ENCODE results near the gene PPP2R5E. TPM values are rescaled to one million over a fixed set of nuclear protein-coding genes. Genes with fewer than 3 reads are reported as not detected.

The PPP2R5E gene
- total and polyA plus RNA-seq, 2 of the 8 experiments (the other 6 are each of a cell fraction or from before 2014, with no cell fraction given): 6.8 to 64.6 TPM

DNA sequence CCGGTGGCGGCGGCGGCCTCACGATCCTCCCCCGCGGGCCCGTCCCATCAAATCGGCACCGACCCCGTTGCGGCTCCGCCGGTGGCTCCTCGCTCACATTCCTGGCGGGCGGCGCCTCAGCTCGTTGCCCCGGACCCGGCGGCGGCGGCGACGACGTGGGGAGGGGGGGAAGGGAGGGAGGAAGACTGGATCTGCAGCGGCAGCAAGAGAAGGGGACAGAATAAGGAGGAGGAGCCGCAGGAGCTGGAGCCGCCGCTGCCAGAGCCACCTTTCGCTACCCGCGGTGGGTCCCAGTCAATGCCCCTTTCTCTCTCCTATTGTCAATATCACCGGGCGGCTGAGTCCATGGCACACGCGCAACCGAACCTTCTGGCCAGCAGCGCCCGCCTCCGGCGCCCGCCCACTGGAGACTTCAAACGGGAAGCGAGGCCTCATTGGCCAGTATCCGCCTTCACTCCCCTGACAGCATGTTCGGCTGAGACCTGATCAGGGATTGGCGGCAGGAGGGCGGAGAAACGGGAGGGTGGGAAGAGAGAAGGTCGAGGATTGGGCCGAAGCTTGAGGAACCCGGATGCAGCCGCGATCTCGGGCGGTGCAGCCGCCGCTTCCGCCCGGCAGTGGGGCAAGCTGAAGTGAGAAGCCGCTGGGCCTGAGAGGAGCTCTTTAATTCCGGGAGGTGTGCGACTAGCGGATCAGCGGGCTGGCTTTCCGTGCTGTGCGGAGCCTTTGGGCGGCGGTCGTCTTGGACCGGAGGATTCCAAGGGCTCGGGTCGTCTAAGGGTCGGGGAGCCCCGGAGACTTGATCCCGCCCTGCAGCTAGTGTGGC, at the start of gene PPP2R5E (continued):
- TF ChIP-seq RBBP5 (IDR thresholded peaks at IDR 0.05; ENCODE audit: borderline replicate concordance, low read depth, low read length) (0 out of 2 replicates have a peak, but pooled peaks have one; percentile 59), RXRA (IDR thresholded peaks at IDR 0.05; ENCODE audit: insufficient read depth, low read depth, low read length) (no peak), POLR2AphosphoS5 (IDR thresholded peaks at IDR 0.05; ENCODE audit: low read depth, low read length) (peak; percentile 79), HDAC2 (IDR thresholded peaks at IDR 0.05; ENCODE audit: borderline replicate concordance in 1 of 2, low read depth in 2 of 2, low read length in 2 of 2) (0 out of 4 replicates have a peak, but pooled peaks of 1 of the 2 experiments have one; percentile 5), POU5F1 (IDR thresholded peaks at IDR 0.05; ENCODE audit: low read depth, low read length) (no peak), TAF1 (IDR thresholded peaks at IDR 0.05; ENCODE audit: low read depth, low read length) (peak; percentile 92), POLR2A (IDR thresholded peaks at IDR 0.05; ENCODE audit: control extremely low read depth in 1 of 2, low read depth in 2 of 2, low read length in 2 of 2) (peak; percentile 57 to 93), E2F6 (IDR thresholded peaks at IDR 0.05) (peak; percentile 61), SP2 (IDR thresholded peaks at IDR 0.05; ENCODE audit: low read length) (peak; percentile 63), ASH2L (IDR thresholded peaks at IDR 0.05; ENCODE audit: low read length) (peak; percentile 62), SIN3A (conservative IDR thresholded peaks at IDR 0.05 in 1 of 2, IDR thresholded peaks at IDR 0.05 in 1 of 2; ENCODE audit: low read depth in 1 of 2, low read length in 2 of 2) (peak in 1 of 2 experiments; percentile 81; a peak in 3 of 4 replicates), PHF8 (conservative IDR thresholded peaks at IDR 0.05; ENCODE audit: low read depth, low read length) (peak; percentile 78), SP1 (IDR thresholded peaks at IDR 0.05; ENCODE audit: low read depth, low read length) (peak; percentile 98), CHD2 (IDR thresholded peaks at IDR 0.05; ENCODE audit: low read length) (peak; percentile 90), EGR1 (IDR thresholded peaks at IDR 0.05; ENCODE audit: borderline replicate concordance, low read depth, low read length) (no peak)
- TF ChIP-seq, protein P1, sequence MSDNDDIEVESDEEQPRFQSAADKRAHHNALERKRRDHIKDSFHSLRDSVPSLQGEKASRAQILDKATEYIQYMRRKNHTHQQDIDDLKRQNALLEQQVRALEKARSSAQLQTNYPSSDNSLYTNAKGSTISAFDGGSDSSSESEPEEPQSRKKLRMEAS (IDR thresholded peaks at IDR 0.05): peak; percentile 50

All from H1 (cell line).